Stimulated activated naive B cell treated with anti-CD40 and anti-IgM and Interleukin-4, amounts not matched to agents 10 μg/mL and 1 μg/mL and 100 μg/mL, for 72 hours (primary cell): ENCODE data around the gene SLC38A9.
"Not testable (repeated sequence)": the region's sequence is repeated elsewhere in the genome, so short reads cannot be mapped to it uniquely, and the experiment has no call there.

Experiments
- ATAC-seq, 2 donors: fragments of 150-1000 bp; cut with Tn5 transposase; replicated peaks; 2 replicates each; pipeline ENCODE4 v1.10.0; 2021; ENCODE audit warnings: moderate library complexity in 1 of 2
- DNase-seq: peaks from one replicate; pipeline ENCODE4 v3.0.0; 2021
- H3K27ac Mint-ChIP-seq: one replicate; pipeline ENCODE4 v1.8.0; 2022; ENCODE audit warnings: mild to moderate bottlenecking, mixed read lengths
- H3K27me3 Mint-ChIP-seq, 2 donors: one replicate each; pipeline ENCODE4 v1.8.0; 2022; ENCODE audit warnings: mixed read lengths in 2 of 2
- H3K36me3 Mint-ChIP-seq, 2 donors: one replicate each; pipeline ENCODE4 v1.8.0; 2022; ENCODE audit warnings: mixed read lengths in 2 of 2, mild to moderate bottlenecking in 1 of 2
- H3K4me1 Mint-ChIP-seq, 2 donors: one replicate each; pipeline ENCODE4 v1.8.0; 2022; ENCODE audit warnings: mixed read lengths in 2 of 2, mild to moderate bottlenecking in 1 of 2
- H3K4me3 Mint-ChIP-seq, 2 donors: one replicate each; pipeline ENCODE4 v1.8.0; 2022; ENCODE audit warnings: mild to moderate bottlenecking in 2 of 2, mixed read lengths in 2 of 2, moderate library complexity in 1 of 2
- H3K9me3 Mint-ChIP-seq, 2 donors: one replicate each; pipeline ENCODE4 v1.8.0; 2022; ENCODE audit warnings: mixed read lengths in 2 of 2, mild to moderate bottlenecking in 1 of 2

Gene SLC38A9

DNA sequence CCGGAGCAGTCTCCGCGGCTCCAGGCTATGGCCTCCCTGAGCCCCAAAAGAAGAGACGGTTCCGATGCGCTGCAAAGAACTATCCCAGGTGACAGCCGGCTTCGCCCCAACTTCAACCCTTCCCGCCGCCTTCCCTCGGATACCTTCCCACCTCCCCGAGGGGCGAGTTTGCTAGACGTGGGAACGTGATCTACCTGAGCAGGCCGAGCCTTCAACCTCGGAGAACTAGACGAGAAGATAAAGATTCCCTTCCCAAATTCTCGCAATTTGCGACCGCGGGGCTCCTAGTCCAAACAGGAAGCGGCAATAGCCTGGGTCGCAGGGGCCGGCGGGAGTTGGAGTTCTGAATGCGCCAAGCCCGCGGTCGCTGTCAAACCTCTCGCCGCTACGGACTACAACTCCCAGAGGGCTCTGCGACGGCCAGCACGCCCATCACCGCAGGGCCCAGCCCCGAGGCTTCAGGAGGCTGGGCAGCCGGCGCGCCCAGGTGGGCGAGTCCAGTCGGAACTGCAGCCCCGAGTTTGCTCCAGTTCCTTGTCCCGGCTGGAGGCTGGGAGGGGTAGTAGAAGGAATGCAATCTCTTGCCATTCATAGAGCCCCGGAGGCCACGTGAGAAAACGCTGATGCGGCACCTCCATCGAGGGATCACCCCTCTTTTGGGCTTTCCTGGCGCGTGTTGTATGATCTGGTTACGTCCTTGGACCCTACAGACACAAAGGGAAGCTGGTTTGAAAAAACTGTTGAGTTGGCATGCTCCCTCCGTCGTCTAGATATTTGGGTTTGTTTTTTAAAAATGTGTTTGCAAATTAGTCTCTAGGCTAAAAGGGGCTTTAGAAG lies at the start of gene SLC38A9:
SLC38A9 (minus strand) TSS at position 302 of the 837 bp plus-strand sequence. CDS start 14,366 bp downstream, outside the sequence.
- peaks cover 4 to 21% of the 10 kb centered on the region in 2 donors for H3K4me1 Mint-ChIP-seq
- DNase-seq (peak; percentile 88), ATAC-seq (peak; percentile 100)
- H3K27me3 Mint-ChIP-seq: no peaks in the 10 kb centered on the region
- H3K36me3 Mint-ChIP-seq: peaks cover 4 to 8% of the 10 kb centered on the region in 2 donors
- H3K9me3 Mint-ChIP-seq: peaks cover 1 to 5% of the 10 kb centered on the region in 2 donors
- peak within 1 kb of the TSS; percentile 96 for H3K27ac Mint-ChIP-seq
- H3K4me3 Mint-ChIP-seq: peak within 1 kb of the TSS; percentile 98

GRCh38 chr5:55761721-55762120 lies 49.6 kb upstream of the SLC38A9 start:
- H3K27ac Mint-ChIP-seq, H3K4me3 Mint-ChIP-seq, H3K36me3 Mint-ChIP-seq, H3K4me1 Mint-ChIP-seq, H3K9me3 Mint-ChIP-seq, ATAC-seq, DNase-seq: not testable (repeated sequence)
- H3K27me3 Mint-ChIP-seq: peaks cover 16 to 28% of the 10 kb centered on the region in 2 donors

GRCh38 chr5:55758714-55759113 lies 46.6 kb upstream of the SLC38A9 start:
- H3K27ac Mint-ChIP-seq: no peak overlapping the region
- H3K9me3 Mint-ChIP-seq: no peaks in the 10 kb centered on the region
- ATAC-seq (no peak), DNase-seq (no peak)
- H3K36me3 Mint-ChIP-seq: no peaks in the 10 kb centered on the region
- peaks cover 16 to 34% of the 10 kb centered on the region in 2 donors for H3K27me3 Mint-ChIP-seq
- no peaks in the 10 kb centered on the region for H3K4me1 Mint-ChIP-seq
- no peak overlapping the region for H3K4me3 Mint-ChIP-seq

GRCh38 chr5:55758231-55758630 lies 46.1 kb upstream of the SLC38A9 start:
- no peak for DNase-seq

DNA sequence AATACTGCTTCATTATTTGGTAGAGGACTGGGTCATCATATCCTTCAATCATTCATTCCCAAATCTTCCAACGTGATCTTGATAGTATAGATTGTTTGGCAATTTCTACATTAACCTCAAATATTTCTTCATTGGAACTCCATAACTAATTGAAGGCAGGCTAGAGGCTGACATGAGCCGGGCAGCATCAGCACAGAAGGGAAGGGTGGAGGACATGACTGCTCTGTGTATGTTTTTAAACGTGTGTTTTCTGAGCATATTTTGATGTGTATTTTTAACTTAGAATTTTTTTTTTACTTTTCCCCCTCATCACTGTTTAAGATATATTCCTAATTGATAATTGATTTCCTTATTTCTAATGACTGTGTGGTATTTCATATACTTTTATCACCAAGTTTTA lies 38.4 kb upstream of the SLC38A9 start:
- no peak overlapping the region for H3K4me3 Mint-ChIP-seq
- no peak overlapping the region for H3K27ac Mint-ChIP-seq
- no peaks in the 10 kb centered on the region for H3K4me1 Mint-ChIP-seq
- H3K36me3 Mint-ChIP-seq: no peaks in the 10 kb centered on the region
- no peaks in the 10 kb centered on the region for H3K9me3 Mint-ChIP-seq
- DNase-seq (no peak), ATAC-seq (no peak)
- peaks cover 7 to 11% of the 10 kb centered on the region in 2 donors for H3K27me3 Mint-ChIP-seq

More at GRCh38 chr5:55758231-55758630, 46.1 kb upstream of the SLC38A9 start:
- Mint-ChIP-seq H3K9me3 (no peaks in the 10 kb centered on the region), H3K4me1 (no peaks in the 10 kb centered on the region), H3K27ac (no peak overlapping the region), H3K4me3 (no peak overlapping the region), H3K36me3 (no peaks in the 10 kb centered on the region), H3K27me3 (peaks cover 16 to 34% of the 10 kb centered on the region in 2 donors)
- ATAC-seq: no peak

- no peak for ATAC-seq
- Mint-ChIP-seq H3K27me3 (peaks cover 7 to 11% of the 10 kb centered on the region in 2 donors), H3K36me3 (no peaks in the 10 kb centered on the region), H3K27ac (no peak overlapping the region), H3K9me3 (no peaks in the 10 kb centered on the region), H3K4me1 (no peaks in the 10 kb centered on the region), H3K4me3 (no peak overlapping the region)
- no peak for DNase-seq
Measured at GRCh38 chr5:55750063-55750462, 37.9 kb upstream of the SLC38A9 start.

DNA sequence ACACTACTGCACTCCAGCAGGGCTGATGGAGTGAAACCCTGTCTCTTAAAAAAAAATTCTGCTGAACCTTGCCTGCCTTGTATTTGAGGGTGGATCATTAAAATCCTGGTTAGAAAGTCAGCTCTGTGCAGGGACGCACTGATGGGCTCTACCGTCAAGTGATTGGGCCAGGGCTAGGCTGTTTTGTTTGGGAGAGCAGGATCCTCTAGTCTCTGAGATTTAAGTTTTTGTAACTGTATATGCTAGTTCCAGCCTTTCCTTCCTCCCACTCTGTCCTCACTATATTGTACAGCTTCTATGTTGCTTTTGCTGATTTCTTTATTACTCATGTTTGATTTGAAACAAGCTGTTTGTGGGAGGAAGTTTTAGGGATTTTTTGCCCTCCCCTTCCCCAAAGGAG lies 37.3 kb upstream of the SLC38A9 start:
- Mint-ChIP-seq H3K36me3 (no peaks in the 10 kb centered on the region), H3K4me1 (no peaks in the 10 kb centered on the region), H3K27ac (no peak overlapping the region), H3K9me3 (no peaks in the 10 kb centered on the region), H3K4me3 (no peak overlapping the region), H3K27me3 (peaks cover 7 to 11% of the 10 kb centered on the region in 2 donors)
- ATAC-seq (no peak), DNase-seq (no peak)

GRCh38 chr5:55747778-55748318 lies 35.7 kb upstream of the SLC38A9 start:
- no peaks in the 10 kb centered on the region for H3K36me3 Mint-ChIP-seq
- H3K4me1 Mint-ChIP-seq: no peaks in the 10 kb centered on the region
- no peak overlapping the region for H3K4me3 Mint-ChIP-seq
- no peak overlapping the region for H3K27ac Mint-ChIP-seq
- DNase-seq (no peak), ATAC-seq (no peak)
- no peaks in the 10 kb centered on the region for H3K9me3 Mint-ChIP-seq
- peaks cover 7 to 11% of the 10 kb centered on the region in 2 donors for H3K27me3 Mint-ChIP-seq

DNA sequence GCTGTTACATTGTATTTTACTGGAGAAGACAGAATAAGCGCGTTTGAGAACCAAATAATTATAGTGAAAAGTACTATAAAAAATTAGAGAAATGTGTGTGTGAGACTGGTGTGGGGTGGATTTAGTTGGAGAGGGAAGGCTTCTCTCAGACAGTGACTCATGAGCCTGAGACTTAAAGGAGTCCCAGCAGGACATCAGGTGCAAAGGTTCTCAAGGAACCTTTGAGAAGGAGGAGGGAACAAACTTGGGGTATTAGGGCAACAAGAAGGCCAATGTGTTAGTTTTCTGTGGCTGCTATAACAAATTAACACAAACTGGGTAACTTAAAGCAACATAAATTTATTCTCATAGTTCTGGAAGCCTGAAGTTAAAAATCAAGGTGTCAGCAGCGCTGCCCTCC lies 30.7 kb upstream of the SLC38A9 start:
- no peaks in the 10 kb centered on the region for H3K36me3 Mint-ChIP-seq
- no peaks in the 10 kb centered on the region for H3K4me1 Mint-ChIP-seq
- H3K4me3 Mint-ChIP-seq: no peak overlapping the region
- H3K9me3 Mint-ChIP-seq: no peaks in the 10 kb centered on the region
- ATAC-seq (no peak), DNase-seq (no peak)
- H3K27me3 Mint-ChIP-seq: peaks cover 4 to 11% of the 10 kb centered on the region in 2 donors
- H3K27ac Mint-ChIP-seq: no peak overlapping the region

GRCh38 chr5:55737793-55738192 lies 25.7 kb upstream of the SLC38A9 start, which contains the start of gene DDX4:
DDX4 (plus strand) TSS chr5:55738061; CDS start chr5:55738964, 903 bp downstream.
- no peaks in the 10 kb centered on the region for H3K4me1 Mint-ChIP-seq
- ATAC-seq: no peak
- peaks cover 4 to 11% of the 10 kb centered on the region in 2 donors for H3K27me3 Mint-ChIP-seq

DNA sequence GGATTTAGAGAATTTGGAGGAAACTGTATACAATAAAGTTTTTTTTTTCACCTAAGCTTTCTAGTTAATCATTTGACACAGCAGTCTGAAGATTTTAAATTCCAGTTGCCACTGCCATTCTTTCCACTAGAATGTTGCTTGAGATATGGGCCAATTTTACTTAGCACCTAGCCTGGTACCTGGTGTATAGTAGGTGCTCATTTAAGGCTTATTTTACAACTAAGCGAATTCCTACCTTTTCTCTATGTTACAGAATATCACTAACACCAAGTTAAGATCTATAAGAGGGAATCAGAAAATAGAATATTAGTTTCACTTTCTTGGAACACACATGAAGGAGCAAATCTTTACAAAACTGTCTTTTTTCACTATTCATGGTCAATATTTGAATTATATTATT lies 22.5 kb upstream of the SLC38A9 start:
- H3K9me3 Mint-ChIP-seq: no peaks in the 10 kb centered on the region

More at GRCh38 chr5:55737793-55738192, 25.7 kb upstream of the SLC38A9 start, which contains the start of gene DDX4:
- no peak within 1 kb of the TSS for H3K4me3 Mint-ChIP-seq
- DNase-seq: no peak
- H3K27ac Mint-ChIP-seq: no peak within 1 kb of the TSS
- no peaks in the 10 kb centered on the region for H3K9me3 Mint-ChIP-seq
- H3K36me3 Mint-ChIP-seq: no peaks in the 10 kb centered on the region

GRCh38 chr5:55732585-55732984 lies 20.5 kb upstream of the SLC38A9 start:
- Mint-ChIP-seq H3K27me3 (peaks cover 0 to 4% of the 10 kb centered on the region in 2 donors), H3K36me3 (no peaks in the 10 kb centered on the region), H3K4me3 (no peak overlapping the region), H3K4me1 (no peaks in the 10 kb centered on the region), H3K9me3 (no peaks in the 10 kb centered on the region), H3K27ac (no peak overlapping the region)
- ATAC-seq (no peak), DNase-seq (no peak)

More for the DNA sequence above, 22.5 kb upstream of the SLC38A9 start:
- Mint-ChIP-seq H3K27me3 (peaks cover 0 to 4% of the 10 kb centered on the region in 2 donors), H3K4me1 (no peaks in the 10 kb centered on the region), H3K36me3 (no peaks in the 10 kb centered on the region), H3K4me3 (no peak overlapping the region), H3K27ac (no peak overlapping the region)
- no peak for DNase-seq
- ATAC-seq: no peak

DNA sequence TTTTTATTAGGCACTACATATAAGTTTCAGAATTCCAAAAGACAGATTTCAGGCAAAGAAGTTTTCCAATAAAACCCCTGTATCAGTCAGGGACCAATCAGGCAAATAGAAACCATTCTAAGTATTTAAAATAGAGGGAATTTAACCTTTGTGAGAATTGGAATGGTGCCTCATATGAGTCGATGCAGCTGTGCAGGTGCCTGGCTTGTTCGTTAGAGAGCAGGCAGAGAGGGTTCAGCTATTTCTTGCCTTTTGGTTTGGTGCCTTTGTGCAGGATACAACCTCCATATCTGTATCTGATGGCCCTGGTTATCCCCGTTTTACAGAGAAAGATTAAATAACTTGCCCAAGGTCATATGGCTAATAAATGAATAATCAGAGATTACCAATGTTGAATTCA lies 19.7 kb upstream of the SLC38A9 start:
- Mint-ChIP-seq H3K36me3 (no peaks in the 10 kb centered on the region), H3K9me3 (no peaks in the 10 kb centered on the region), H3K27me3 (peaks cover 0 to 4% of the 10 kb centered on the region in 2 donors), H3K4me3 (no peak overlapping the region), H3K4me1 (no peaks in the 10 kb centered on the region), H3K27ac (no peak overlapping the region)
- no peak for ATAC-seq
- DNase-seq: no peak

DNA sequence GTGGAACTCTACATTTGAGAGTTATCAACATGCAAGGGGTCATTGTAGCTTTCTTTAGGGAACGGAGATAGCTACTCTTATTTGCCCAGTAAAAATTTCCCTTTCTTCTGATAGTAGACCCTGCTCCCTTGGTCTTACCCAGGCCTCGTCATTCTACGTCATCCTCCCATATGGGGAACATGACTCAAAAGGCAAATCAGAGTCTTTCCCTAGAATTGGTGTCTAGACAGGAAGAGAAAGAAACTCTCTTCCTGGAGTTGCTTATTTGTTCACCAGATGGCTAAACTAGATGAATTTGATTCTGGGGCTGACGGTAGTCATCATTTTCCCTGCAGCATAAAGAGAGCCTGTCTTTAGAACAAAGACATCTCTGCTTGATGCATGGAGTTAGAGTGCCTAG lies 12.2 kb upstream of the SLC38A9 start:
- H3K27me3 Mint-ChIP-seq: no peaks in the 10 kb centered on the region
- DNase-seq: no peak

More for the DNA sequence above, 12.2 kb upstream of the SLC38A9 start:
- no peak overlapping the region for H3K4me3 Mint-ChIP-seq
- ATAC-seq: no peak
- no peaks in the 10 kb centered on the region for H3K9me3 Mint-ChIP-seq
- peaks cover 5 to 15% of the 10 kb centered on the region in 2 donors for H3K4me1 Mint-ChIP-seq
- no peaks in the 10 kb centered on the region for H3K36me3 Mint-ChIP-seq
- H3K27ac Mint-ChIP-seq: no peak overlapping the region
